GM19043 (cell line): ENCODE data around the gene ENOSF1.
"Not testable (repeated sequence)": the region's sequence is repeated elsewhere in the genome, so short reads cannot be mapped to it uniquely, and the experiment has no call there.

Source experiments
- ATAC-seq: cut with Tn5 transposase; IDR thresholded peaks from one replicate; pipeline ENCODE4 v1.9.1; 2021; ENCODE audit warnings: low read depth; ENCODE audit not compliant: unreplicated experiment

ENOSF1 gene, protein sequence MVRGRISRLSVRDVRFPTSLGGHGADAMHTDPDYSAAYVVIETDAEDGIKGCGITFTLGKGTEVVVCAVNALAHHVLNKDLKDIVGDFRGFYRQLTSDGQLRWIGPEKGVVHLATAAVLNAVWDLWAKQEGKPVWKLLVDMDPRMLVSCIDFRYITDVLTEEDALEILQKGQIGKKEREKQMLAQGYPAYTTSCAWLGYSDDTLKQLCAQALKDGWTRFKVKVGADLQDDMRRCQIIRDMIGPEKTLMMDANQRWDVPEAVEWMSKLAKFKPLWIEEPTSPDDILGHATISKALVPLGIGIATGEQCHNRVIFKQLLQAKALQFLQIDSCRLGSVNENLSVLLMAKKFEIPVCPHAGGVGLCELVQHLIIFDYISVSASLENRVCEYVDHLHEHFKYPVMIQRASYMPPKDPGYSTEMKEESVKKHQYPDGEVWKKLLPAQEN

GRCh38 chr18:712401-713134 lies at the start of gene ENOSF1:
TSS of gene ENOSF1 (minus strand) at chr18:712630. CDS start at chr18:712587, 43 bp downstream.
- ATAC-seq: peak; percentile 75

DNA sequence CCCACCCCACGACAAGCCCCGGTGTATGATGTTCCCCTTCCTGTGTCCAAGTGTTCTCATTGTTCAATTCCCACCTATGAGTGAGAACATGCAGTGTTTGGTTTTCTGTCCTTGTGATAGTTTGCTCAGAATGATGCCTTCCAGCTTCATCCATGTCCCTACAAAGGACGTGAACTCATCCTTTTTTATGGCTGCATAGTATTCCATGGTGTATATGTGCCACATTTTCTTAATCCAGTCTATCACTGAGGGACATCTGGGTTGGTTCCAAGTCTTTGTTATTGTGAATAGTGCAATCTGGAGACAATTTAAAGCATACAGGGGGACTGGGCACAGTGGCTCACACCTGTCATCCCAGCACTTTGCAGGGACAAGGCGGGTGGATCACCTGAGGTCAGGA lies 47.4 kb upstream of the ENOSF1 start:
- ATAC-seq: not testable (repeated sequence)

DNA sequence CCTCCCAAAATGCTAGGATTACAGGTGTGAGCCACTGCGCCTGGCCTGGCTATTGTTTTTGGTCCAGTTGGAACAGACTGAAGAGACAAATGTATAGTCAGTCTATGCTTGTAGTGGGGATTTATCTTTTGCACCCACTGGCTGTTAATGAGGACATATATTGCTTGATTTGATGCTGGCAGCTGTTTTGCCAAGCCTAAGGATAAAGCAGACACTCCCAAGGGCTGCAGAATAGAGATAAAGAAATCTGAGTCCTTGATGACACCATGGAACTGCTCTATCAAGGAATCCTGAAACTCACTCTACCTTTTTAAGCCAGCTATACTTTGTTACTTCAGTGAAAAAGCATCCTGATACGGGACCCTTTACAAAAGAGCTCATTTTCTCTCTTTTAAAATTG lies 43.1 kb upstream of the ENOSF1 start:
- ATAC-seq: no peak

GRCh38 chr18:754656-755055 lies 42.2 kb upstream of the ENOSF1 start:
- ATAC-seq: no peak

- no peak for ATAC-seq
These were observed 38.0 kb upstream of the ENOSF1 start for GRCh38 chr18:750456-750855.

- ATAC-seq: no peak
These were observed 32.6 kb upstream of the ENOSF1 start for GRCh38 chr18:744832-745597.

DNA sequence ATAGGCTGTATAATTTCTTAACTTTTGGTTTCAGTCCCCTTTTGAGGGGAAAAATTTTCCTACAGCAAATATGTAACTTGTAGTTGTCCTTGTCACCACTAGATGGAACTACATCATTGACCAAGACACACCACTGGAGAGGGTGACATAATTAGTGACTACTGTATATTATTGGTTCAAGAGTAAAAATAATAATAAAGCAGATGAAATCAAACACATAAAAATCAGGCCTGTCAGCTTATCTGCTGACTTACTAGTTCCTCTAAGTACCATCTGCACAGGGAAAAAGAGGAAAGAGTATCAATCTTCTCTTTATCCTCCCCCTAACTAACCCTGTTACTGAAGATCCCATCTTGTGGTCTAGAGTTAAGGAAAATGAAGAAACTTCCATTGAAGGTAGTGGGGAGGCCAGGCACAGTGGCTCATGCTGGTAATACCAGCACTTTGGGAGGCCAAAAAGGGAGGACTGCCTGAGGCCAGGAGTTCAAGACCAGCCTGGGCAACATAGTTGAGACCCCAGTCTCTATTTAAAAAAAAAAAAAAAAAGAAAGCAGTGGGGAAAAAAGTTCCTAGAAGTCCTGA lies 29.6 kb upstream of the ENOSF1 start:
- peak; percentile 82 for ATAC-seq

GRCh38 chr18:732371-732770 lies 19.9 kb upstream of the ENOSF1 start:
- ATAC-seq: no peak

- ATAC-seq: no peak
These were observed 18.8 kb upstream of the ENOSF1 start for GRCh38 chr18:731185-731584.

GRCh38 chr18:730692-731091 lies 18.3 kb upstream of the ENOSF1 start:
- no peak for ATAC-seq

DNA sequence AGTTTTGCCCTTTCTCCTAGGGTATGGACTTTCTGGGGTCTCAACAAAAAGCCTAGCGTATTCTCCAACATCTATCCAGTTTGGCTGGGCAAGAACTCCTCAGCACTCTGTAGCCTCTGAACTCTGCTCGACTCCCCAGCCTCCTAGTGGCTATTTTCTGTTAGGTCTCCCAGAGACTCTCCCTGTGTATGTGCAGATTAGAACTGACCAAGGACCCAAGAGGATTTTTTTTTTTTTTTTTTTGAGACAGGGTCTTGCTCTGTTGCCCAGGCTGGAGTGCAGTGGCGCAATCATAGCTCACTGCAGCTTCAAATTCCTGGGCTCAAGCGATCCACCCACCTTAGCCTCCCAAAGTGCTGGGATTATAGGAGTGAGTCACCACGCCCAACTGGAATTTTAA lies 17.7 kb upstream of the ENOSF1 start:
- not testable (repeated sequence) for ATAC-seq

DNA sequence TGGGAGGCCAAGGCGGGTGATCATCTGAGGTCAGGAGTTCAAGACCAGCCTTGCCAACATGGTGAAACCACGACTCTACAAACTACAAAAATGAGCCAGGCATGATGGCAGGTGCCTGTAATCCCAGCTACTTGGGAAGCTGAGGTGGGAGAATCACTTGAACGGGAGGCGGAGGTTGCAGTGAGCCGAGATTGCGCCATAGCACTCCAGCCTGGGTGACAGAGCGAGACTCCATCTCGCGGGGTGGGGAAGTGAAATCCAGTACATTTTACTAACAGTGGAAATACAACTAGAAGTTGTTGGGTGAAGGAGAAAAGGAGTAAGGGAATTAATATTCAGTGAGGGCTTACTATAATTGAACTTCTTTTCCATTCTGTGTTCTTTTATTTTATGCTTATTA lies 13.2 kb upstream of the ENOSF1 start:
- no peak for ATAC-seq

DNA sequence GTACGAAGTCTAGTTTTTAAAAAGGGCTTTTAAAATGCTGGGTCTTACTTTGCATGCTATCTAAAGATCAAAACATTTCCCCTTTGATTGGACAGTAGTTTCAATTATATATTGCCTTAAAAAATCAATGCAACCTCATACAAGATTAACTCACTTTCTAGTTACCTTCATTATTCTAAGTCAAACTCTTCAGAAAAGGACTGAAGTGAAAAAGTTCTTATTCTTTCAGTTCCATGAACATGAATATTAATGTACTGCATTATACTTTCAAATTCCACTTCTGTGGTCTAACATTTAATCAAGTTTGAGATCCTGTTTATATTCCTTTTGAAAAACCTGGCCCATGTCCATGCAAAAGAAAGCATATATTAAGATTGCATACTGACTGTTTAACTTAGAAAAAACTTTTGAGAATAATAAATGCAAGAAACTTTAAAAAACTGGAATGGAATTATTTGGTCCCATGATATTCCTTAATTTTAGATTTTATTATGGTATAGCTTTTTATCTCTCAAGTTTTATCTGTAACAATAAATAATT lies 11.2 kb upstream of the ENOSF1 start:
- no peak for ATAC-seq

DNA sequence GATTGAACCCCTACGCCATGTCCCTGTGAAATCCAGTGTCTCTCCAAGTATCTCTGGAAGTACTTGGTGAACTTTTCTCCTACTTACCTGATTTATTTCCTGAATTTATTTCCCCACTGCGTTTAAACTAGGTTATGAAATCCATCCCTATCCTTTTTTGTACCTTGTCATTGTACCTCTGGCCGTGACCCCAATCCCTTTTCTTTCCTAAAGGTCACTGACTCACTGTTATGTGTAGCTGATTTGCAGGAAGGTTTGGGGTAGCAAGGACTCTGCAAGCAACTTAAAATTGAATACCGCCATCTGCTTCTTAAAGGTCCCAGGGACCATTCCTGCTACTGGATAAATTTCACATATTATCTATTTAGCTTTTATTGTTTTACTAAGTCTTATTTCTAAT lies 4.6 kb upstream of the ENOSF1 start:
- no peak for ATAC-seq

DNA sequence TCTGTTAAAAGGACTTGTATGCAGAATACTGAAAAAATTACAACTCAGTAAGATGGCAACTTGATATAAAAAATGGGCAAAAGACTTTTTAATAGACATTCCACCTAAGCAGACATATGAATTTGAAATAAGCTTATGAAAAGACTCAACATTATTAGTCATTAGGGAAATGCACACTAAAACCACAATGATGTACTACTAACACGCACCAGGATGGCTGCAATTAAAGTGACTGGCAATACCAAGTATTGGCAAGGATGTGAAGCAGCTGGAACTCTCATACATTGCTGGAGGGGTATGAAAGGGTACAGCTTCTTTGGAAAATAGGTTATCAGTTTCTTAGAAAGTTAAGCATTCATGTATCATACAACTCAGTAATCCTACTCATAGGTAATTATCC lies 3.2 kb upstream of the ENOSF1 start:
- no peak for ATAC-seq

DNA sequence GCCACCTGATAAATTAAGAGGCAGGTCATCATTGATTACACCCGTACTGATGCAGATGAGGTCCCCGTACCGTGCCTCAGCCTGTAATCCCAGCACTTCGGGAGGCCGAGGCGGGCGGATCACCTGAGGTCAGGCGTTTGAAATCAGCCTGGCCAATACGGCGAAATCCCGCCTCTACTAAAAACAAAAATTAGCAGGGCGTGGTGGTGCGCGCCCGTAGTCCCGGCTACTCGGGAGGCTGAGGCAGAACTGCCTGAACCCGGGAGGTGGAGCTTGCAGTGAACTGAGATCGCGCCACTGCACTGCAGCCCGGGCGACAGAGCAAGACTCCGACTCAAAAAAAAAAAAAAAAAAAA lies 683 bp upstream of the ENOSF1 start:
- ATAC-seq: no peak

GRCh38 chr18:711657-712400 lies 601 bp downstream of the ENOSF1 start:
- peak; percentile 65 for ATAC-seq

DNA sequence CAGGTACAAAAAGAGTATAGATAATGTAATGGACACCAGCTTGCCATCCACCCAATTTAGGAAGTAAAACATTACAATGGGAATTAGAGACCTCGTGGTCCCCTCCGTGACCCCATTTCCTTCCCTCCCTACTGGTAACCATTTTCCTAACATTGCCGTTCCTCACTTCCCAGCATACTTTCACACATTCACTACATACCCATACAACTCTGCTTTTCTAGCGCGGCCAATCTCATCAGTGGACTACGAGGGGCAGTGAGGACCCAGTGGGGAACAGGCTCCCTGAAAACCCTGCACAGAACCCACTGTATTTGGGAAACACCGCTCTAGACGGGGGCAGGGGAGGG lies 1.1 kb downstream of the ENOSF1 start:
- no peak for ATAC-seq

DNA sequence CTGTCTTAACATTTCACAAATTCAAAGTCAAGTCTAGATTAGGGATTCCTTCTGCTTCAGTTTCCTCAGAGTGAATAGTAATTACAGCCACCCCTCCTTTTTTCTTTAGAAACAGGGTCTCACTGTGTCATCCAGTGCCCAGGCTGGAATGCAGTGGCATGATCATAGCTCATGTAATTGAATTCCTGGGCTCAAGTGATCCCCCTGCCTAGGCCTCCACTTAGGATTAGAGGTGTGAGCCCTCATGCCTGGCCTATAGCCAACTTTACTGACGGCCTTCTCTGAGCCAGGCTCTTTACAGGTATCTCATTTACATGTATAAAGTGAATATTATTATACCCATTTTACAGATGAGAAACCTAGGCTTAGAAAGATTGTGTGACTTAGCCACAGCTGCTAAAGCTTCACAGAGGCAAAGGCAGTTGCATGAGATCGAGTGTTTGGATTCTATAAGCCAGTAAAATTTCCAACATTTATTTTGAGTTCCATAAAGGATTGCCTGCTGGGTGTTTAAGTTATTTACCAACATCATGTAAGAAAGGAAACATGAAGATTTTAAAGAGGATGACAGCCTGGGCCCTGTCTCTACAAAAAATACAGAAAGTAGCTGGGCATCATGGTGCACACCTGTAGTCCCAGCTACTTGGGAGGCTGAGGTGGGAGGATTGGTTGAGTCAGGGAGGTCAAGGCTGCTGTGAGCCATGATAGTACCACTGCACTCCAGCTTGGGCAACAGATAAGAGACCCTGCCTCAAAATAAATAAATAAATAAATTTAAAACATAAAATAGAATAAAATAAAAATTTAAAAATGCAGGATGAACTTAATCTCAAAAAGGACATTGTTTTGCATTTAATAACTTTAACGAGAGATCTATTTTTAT lies 1.8 kb downstream of the ENOSF1 start:
- no peak for ATAC-seq
